Measurements from ENCODE around the gene SIN3B. TPM values are rescaled to one million over a fixed set of nuclear protein-coding genes. Genes with fewer than 3 reads are reported as not detected.

The SIN3B gene
- total RNA-seq, 3 donors from 2014 or later (not counting 1 experiment from before 2014, with no cell fraction given): 58.4 to 70.1 (median 60.2) TPM

- no peaks in the 10 kb centered on the region for H3K9me3 ChIP-seq (ENCODE audit: control insufficient read depth, insufficient read depth, low read length)
- no peaks in the 10 kb centered on the region for H3K27me3 ChIP-seq (ENCODE audit: control insufficient read depth, insufficient read depth, low read length)
- intact Hi-C loops (cut with micrococcal nuclease): no loop called here
- TF ChIP-seq CTCF (IDR thresholded peaks at IDR 0.05): no peak
- no peaks in the 10 kb centered on the region for H3K27me3 Mint-ChIP-seq (ENCODE audit: low read depth in 2 of 2)
- no peak overlapping the region for H3K27ac ChIP-seq (ENCODE audit: low read length)
- H3K36me3 ChIP-seq (ENCODE audit: control insufficient read depth, insufficient read depth, low read length): no peaks in the 10 kb centered on the region
- ATAC-seq (no peak), DNase-seq (no peak)
- H3K4me1 Mint-ChIP-seq: peaks cover 24 to 50% of the 10 kb centered on the region in 2 donors
- no peak overlapping the region for H3K4me3 ChIP-seq (ENCODE audit: low read length)
- WGBS (ENCODE audit: insufficient coverage): 16% methylated on average over 4 of the region's 4 CpGs
- H3K4me1 ChIP-seq (ENCODE audit: control insufficient read depth, insufficient read depth, low read length): peaks cover 59% of the 10 kb centered on the region
- peak overlapping the region in 1 of 2 donors; percentile 69 for H3K27ac Mint-ChIP-seq
- no peak overlapping the region for H3K4me3 Mint-ChIP-seq
- H3K36me3 Mint-ChIP-seq: no peaks in the 10 kb centered on the region
- H3K9me3 Mint-ChIP-seq: no peaks in the 10 kb centered on the region
Measured at GRCh38 chr19:16892436-16892835, 63.2 kb downstream of the SIN3B start.

- Mint-ChIP-seq H3K27ac (peak overlapping the region; percentile 61 to 69), H3K4me1 (peaks cover 24 to 50% of the 10 kb centered on the region in 2 donors), H3K9me3 (no peaks in the 10 kb centered on the region), H3K27me3 (ENCODE audit: low read depth in 2 of 2) (no peaks in the 10 kb centered on the region), H3K4me3 (peak overlapping the region; percentile 31), H3K36me3 (no peaks in the 10 kb centered on the region)
- H3K9me3 ChIP-seq (ENCODE audit: control insufficient read depth, insufficient read depth, low read length): no peaks in the 10 kb centered on the region
- intact Hi-C loops (cut with micrococcal nuclease): no loop called here
- peak overlapping the region; percentile 20 for H3K27ac ChIP-seq (ENCODE audit: low read length)
- no peaks in the 10 kb centered on the region for H3K36me3 ChIP-seq (ENCODE audit: control insufficient read depth, insufficient read depth, low read length)
- peaks cover 59% of the 10 kb centered on the region for H3K4me1 ChIP-seq (ENCODE audit: control insufficient read depth, insufficient read depth, low read length)
- no peak overlapping the region for H3K4me3 ChIP-seq (ENCODE audit: low read length)
- H3K27me3 ChIP-seq (ENCODE audit: control insufficient read depth, insufficient read depth, low read length): no peaks in the 10 kb centered on the region
- WGBS (ENCODE audit: insufficient coverage): 54% methylated on average over 18 of the region's 19 CpGs
- TF ChIP-seq CTCF (IDR thresholded peaks at IDR 0.05): no peak
- ATAC-seq (no peak), DNase-seq (no peak)
Measured at GRCh38 chr19:16892868-16893685, 63.9 kb downstream of the SIN3B start.

GRCh38 chr19:16893686-16893989 is 64.4 kb downstream of the SIN3B start:
- peak in 1 of 2 donors; percentile 31 for DNase-seq
- intact Hi-C loops (cut with micrococcal nuclease): no loop called here
- H3K4me1 Mint-ChIP-seq: peaks cover 24 to 48% of the 10 kb centered on the region in 2 donors

More at GRCh38 chr19:16893686-16893989, 64.4 kb downstream of the SIN3B start:
- Histone ChIP-seq H3K4me3 (ENCODE audit: low read length) (no peak overlapping the region), H3K9me3 (ENCODE audit: control insufficient read depth, insufficient read depth, low read length) (no peaks in the 10 kb centered on the region), H3K4me1 (ENCODE audit: control insufficient read depth, insufficient read depth, low read length) (peaks cover 57% of the 10 kb centered on the region), H3K27me3 (ENCODE audit: control insufficient read depth, insufficient read depth, low read length) (no peaks in the 10 kb centered on the region), H3K27ac (ENCODE audit: low read length) (peak overlapping the region; percentile 20), H3K36me3 (ENCODE audit: control insufficient read depth, insufficient read depth, low read length) (no peaks in the 10 kb centered on the region)
- no peak for ATAC-seq
- Mint-ChIP-seq H3K27ac (peak overlapping the region; percentile 61 to 69), H3K36me3 (no peaks in the 10 kb centered on the region), H3K4me3 (peak overlapping the region; percentile 47), H3K27me3 (ENCODE audit: low read depth in 2 of 2) (no peaks in the 10 kb centered on the region), H3K9me3 (no peaks in the 10 kb centered on the region)
- WGBS (ENCODE audit: insufficient coverage): 19% methylated on average over 14 of the region's 14 CpGs
- TF ChIP-seq CTCF (IDR thresholded peaks at IDR 0.05): no peak
